HepG2 (cell line): ENCODE measurements around the gene RNASE4. TPM values are rescaled to one million over a fixed set of nuclear protein-coding genes. Genes with fewer than 3 reads are reported as not detected.

Experiments used
- CHD2 ChIP-seq: IDR thresholded peaks from 2 replicates; pipeline ENCODE4 v1.6.1; 2011; ENCODE audit warnings: low read depth, low read length, improper control_type of control experiment
- HMG20A ChIP-seq: IDR thresholded peaks from 2 replicates; pipeline ENCODE4 v1.6.1; 2016; ENCODE audit warnings: borderline replicate concordance
- HMGXB4 ChIP-seq, 2 experiments: sonication (generic) in 1 of 2; formaldehyde crosslinking in 1 of 2; IDR thresholded peaks; 2 replicates each; pipeline versions ENCODE4 v1.4.0 to v1.6.1; 2018 to 2020; ENCODE audit warnings: missing genetic modification reagents in 2 of 2, borderline replicate concordance in 1 of 2, low read depth in 1 of 2, mild to moderate bottlenecking in 1 of 2, missing biosample characterization in 1 of 2
- HNF4A ChIP-seq: sonication (generic); formaldehyde crosslinking; IDR thresholded peaks from 2 replicates; pipeline ENCODE4 v1.4.0; 2020; ENCODE audit warnings: missing genetic modification reagents
- HOXA9 ChIP-seq: sonication (generic); formaldehyde crosslinking; IDR thresholded peaks from 2 replicates; pipeline ENCODE4 v1.8.1; 2022; ENCODE audit warnings: missing genetic modification reagents, mild to moderate bottlenecking, moderate library complexity, borderline replicate concordance
- NFIC ChIP-seq: IDR thresholded peaks from 2 replicates; pipeline ENCODE4 v1.6.1; 2012; ENCODE audit warnings: mild to moderate bottlenecking, low read length, inconsistent platforms
- POLR2AphosphoS5 ChIP-seq: IDR thresholded peaks from 2 replicates; pipeline ENCODE4 v1.6.1; 2012; ENCODE audit warnings: low read depth, low read length
- RBM22 ChIP-seq: fragments of 200-400 bp; formaldehyde crosslinking; optimal IDR thresholded peaks from 2 replicates; pipeline ENCODE3; 2017; ENCODE audit warnings: mild to moderate bottlenecking, low read length, moderate library complexity
- REL ChIP-seq: sonication (generic); formaldehyde crosslinking; conservative IDR thresholded peaks from 2 replicates; pipeline ENCODE4 v1.8.0; 2022; ENCODE audit warnings: mild to moderate bottlenecking, missing genetic modification reagents, moderate library complexity
- RFX1 ChIP-seq: fragments of 450-650 bp; IDR thresholded peaks from 2 replicates; pipeline ENCODE4 v1.6.1; 2017
- SMAD3 ChIP-seq: sonication (generic); formaldehyde crosslinking; IDR thresholded peaks from 2 replicates; pipeline ENCODE4 v1.4.0; 2020; ENCODE audit warnings: missing genetic modification reagents
- TARDBP ChIP-seq: sonication (generic); formaldehyde crosslinking; IDR thresholded peaks from 2 replicates; pipeline ENCODE4 v1.8.0; 2022; ENCODE audit warnings: mild to moderate bottlenecking, missing genetic modification reagents
- TBP ChIP-seq: sonication (generic); formaldehyde crosslinking; IDR thresholded peaks from 2 replicates; pipeline ENCODE4 v1.5.0; 2020; ENCODE audit warnings: missing genetic modification reagents
- TBX2 ChIP-seq: sonication (generic); formaldehyde crosslinking; IDR thresholded peaks from 2 replicates; pipeline ENCODE4 v1.5.0; 2020; ENCODE audit warnings: missing genetic modification reagents, mild to moderate bottlenecking, borderline replicate concordance
- TCF7L2 ChIP-seq: IDR thresholded peaks from 2 replicates; pipeline ENCODE4 v1.6.1; 2011; ENCODE audit warnings: mild to moderate bottlenecking, low read depth, low read length, moderate library complexity
- ZBTB7B ChIP-seq: sonication (generic); formaldehyde crosslinking; IDR thresholded peaks from 2 replicates; pipeline ENCODE4 v1.4.0; 2020; ENCODE audit warnings: missing genetic modification reagents
- ZNF12 ChIP-seq: sonication (generic); formaldehyde crosslinking; IDR thresholded peaks from 2 replicates; pipeline ENCODE4 v1.5.0; 2020; ENCODE audit warnings: missing genetic modification reagents
- ZNF496 ChIP-seq: sonication (generic); formaldehyde crosslinking; IDR thresholded peaks from 2 replicates; pipeline ENCODE4 v1.8.1; 2023; ENCODE audit warnings: mild to moderate bottlenecking, moderate library complexity, missing genetic modification reagents; ENCODE audit not compliant: insufficient replicate concordance
- ZNF580 ChIP-seq: IDR thresholded peaks from 2 replicates; pipeline ENCODE4 v1.6.1; 2016; ENCODE audit warnings: low read depth, borderline replicate concordance
- ZNF616 ChIP-seq: sonication (generic); formaldehyde crosslinking; IDR thresholded peaks from 2 replicates; pipeline ENCODE4 v1.5.0; 2020; ENCODE audit warnings: low read depth, mild to moderate bottlenecking, missing genetic modification reagents
- polyA plus RNA-seq, 8 experiments: library from polyadenylated mRNA; depleted of rRNA in 3 of 8; stranded (reverse) in 7 of 8; unstranded in 1 of 8; fragments of >200 nt; fragmentation: Illumina TruSeq in 4 of 8; extraction: Trizol in 4 of 8; gene quantifications; 2 replicates each; pipeline versions ENCODE4 v1.2.1 to v1.2.3, GENCODE V29; 2011 to 2016; ENCODE audit warnings: low read depth in 4 of 8, missing spikeins in 1 of 8, mixed read lengths in 1 of 8; ENCODE audit not compliant: insufficient read depth in 1 of 8
- total RNA-seq, 5 experiments: library from RNA; depleted of rRNA; stranded (reverse); fragments of >200 nt; fragmentation: Illumina TruSeq; extraction: Trizol; gene quantifications; 2 replicates each; pipeline ENCODE4 v1.2.3, GENCODE V29; 2016; ENCODE audit warnings: low read depth in 1 of 5
- TF ChIP-seq, protein P1 (sequence below): sonication (generic); formaldehyde crosslinking; conservative IDR thresholded peaks from 2 replicates; pipeline ENCODE4 v1.8.1; 2023; ENCODE audit warnings: missing genetic modification reagents
- TF ChIP-seq, protein P2 (sequence below): sonication (generic); formaldehyde crosslinking; IDR thresholded peaks from 2 replicates; pipeline ENCODE4 v1.4.0; 2020; ENCODE audit warnings: missing genetic modification reagents, low read depth, mild to moderate bottlenecking, borderline replicate concordance
- TF ChIP-seq, protein P3 (sequence below): IDR thresholded peaks from 2 replicates; pipeline ENCODE4 v1.6.1; 2016; ENCODE audit warnings: missing biosample characterization, missing genetic modification reagents, low read depth

RNASE4 gene
- total and polyA plus RNA-seq, 2 of the 13 experiments (the other 11 are each of a cell fraction or from before 2014, with no cell fraction given): 109 to 983 TPM

DNA sequence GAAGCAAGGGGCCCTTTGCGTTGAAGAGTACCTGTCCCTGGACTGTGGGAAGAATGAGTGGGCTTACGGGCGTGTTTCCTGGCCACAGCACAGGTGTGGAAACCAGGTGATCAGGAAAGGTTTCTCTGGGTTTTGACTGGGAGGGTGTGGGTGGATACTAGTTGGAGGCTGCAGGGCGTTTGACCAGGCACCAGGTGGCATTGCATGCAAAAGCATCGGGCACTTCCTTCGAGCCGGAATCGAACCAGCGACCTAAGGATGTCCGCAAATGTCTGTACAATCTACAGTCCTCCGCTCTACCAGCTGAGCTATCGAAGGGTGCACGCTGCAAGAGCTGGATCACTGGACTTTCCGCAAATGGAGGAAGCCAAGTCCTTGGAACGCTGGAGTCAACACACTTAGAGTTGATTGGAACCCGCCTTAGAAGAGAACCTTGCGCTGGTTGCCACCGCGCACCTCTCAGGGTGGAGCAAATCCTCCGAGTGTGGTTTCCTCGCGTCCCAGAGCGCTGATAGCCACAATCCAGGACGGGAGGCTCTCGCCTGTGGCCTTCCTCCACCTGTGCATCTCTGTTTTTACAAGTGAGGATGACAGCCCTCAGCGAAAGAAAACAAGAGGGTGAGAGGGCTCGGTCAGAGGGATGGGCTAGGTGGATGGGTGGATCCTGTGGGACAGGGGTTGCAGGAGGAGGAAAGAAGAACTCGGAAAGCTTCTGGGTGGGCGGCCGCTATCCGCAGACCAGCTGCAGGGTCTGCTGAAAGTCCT, 21.2 kb upstream of the RNASE4 start (continued):
- TF ChIP-seq, protein P1, sequence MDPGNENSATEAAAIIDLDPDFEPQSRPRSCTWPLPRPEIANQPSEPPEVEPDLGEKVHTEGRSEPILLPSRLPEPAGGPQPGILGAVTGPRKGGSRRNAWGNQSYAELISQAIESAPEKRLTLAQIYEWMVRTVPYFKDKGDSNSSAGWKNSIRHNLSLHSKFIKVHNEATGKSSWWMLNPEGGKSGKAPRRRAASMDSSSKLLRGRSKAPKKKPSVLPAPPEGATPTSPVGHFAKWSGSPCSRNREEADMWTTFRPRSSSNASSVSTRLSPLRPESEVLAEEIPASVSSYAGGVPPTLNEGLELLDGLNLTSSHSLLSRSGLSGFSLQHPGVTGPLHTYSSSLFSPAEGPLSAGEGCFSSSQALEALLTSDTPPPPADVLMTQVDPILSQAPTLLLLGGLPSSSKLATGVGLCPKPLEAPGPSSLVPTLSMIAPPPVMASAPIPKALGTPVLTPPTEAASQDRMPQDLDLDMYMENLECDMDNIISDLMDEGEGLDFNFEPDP (CRISPR knock-in tag): no peak
- TF ChIP-seq NFIC: no peak
- TF ChIP-seq HOXA9: no peak
- TF ChIP-seq TBP (CRISPR knock-in tag): no peak
- no peak for TF ChIP-seq TARDBP (CRISPR knock-in tag)
- TF ChIP-seq REL: no peak
- no peak for TF ChIP-seq CHD2
- TF ChIP-seq POLR2AphosphoS5: no peak
- TF ChIP-seq, protein P2, sequence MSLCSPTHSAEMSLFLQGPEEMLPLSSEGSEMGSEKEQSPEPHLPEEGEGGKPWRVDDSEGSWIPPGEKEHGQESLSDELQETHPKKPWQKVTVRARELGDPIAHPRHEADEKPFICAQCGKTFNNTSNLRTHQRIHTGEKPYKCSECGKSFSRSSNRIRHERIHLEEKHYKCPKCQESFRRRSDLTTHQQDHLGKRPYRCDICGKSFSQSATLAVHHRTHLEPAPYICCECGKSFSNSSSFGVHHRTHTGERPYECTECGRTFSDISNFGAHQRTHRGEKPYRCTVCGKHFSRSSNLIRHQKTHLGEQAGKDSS (CRISPR knock-in tag): peak; percentile 28; the same call in 1 of the 2 replicates
- peak; percentile 76; the same call in 1 of the 2 replicates for TF ChIP-seq ZNF580 (CRISPR knock-in tag)
- TF ChIP-seq TBX2: no peak; the same call in 1 of the 2 replicates
- peak; percentile 32 for TF ChIP-seq HNF4A (CRISPR knock-in tag)
- no peak for TF ChIP-seq ZNF496 (CRISPR knock-in tag)
- peak; percentile 66 for TF ChIP-seq SMAD3 (CRISPR knock-in tag)
- TF ChIP-seq ZNF616 (CRISPR knock-in tag): no peak
- TF ChIP-seq RFX1: no peak
- TF ChIP-seq HMGXB4 (CRISPR knock-in tag; IDR thresholded peaks at IDR 0.05; ENCODE audit: borderline replicate concordance in 1 of 2, low read depth in 1 of 2): peak; percentile 94 to 95
- peak; percentile 20; the same call in 1 of the 2 replicates for TF ChIP-seq HMG20A (CRISPR knock-in tag)
- TF ChIP-seq, protein P3, sequence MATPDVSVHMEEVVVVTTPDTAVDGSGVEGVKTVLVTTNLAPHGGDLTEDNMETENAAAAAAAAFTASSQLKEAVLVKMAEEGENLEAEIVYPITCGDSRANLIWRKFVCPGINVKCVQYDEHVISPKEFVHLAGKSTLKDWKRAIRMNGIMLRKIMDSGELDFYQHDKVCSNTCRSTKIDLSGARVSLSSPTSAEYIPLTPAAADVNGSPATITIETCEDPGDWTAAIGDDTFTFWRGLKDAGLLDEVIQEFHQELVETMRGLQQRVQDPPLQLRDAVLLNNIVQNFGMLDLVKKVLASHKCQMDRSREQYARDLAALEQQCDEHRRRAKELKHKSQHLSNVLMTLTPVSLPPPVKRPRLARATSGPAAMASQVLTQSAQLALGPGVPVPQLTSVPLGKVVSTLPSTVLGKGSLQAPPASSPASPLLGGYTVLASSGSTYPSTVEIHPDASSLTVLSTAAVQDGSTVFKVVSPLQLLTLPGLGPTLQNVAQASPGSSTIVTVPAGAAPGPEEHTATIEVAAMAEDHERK (CRISPR knock-in tag): no peak
- no peak for TF ChIP-seq TCF7L2
- TF ChIP-seq RBM22: no peak
- TF ChIP-seq ZNF12: 0 out of 2 replicates have a peak, but pooled peaks have one; percentile 26
- TF ChIP-seq ZBTB7B: 0 out of 2 replicates have a peak, but pooled peaks have one; percentile 24
